ENCODE measurements around the gene RANBP10. TPM values are rescaled to one million over a fixed set of nuclear protein-coding genes. Genes with fewer than 3 reads are reported as not detected.
A peak's percentile ranks its signal among the peaks of the same experiment; 100 is the strongest.

Gene RANBP10
- total RNA-seq, 4 donors from 2014 or later: 5.8 to 12.2 (median 8.6) TPM

- H3K4me1 ChIP-seq: peaks cover 48 to 81% (median 63%) of the 10 kb centered on the region in 4 donors
- no peaks in the 10 kb centered on the region for H3K9me3 ChIP-seq
- no peaks in the 10 kb centered on the region for H3K27me3 ChIP-seq
- peak within 1 kb of the TSS; percentile 85 to 99 (median 93) for H3K4me3 ChIP-seq
- intact Hi-C loops (cut with DNase I): no loop called here
- TF ChIP-seq CTCF (IDR thresholded peaks at IDR 0.05): no peak
- no peak for TF ChIP-seq POLR2A (IDR thresholded peaks at IDR 0.05; ENCODE audit: low read depth)
- TF ChIP-seq EP300 (IDR thresholded peaks at IDR 0.05): no peak
- no peak for TF ChIP-seq POLR2AphosphoS5 (IDR thresholded peaks at IDR 0.05)
- peak within 1 kb of the TSS; percentile 98 to 99 (median 99) for H3K27ac ChIP-seq (replicated peaks in 1 of 4)
- 0% methylated on average over 17 of the region's 62 CpGs for WGBS
- H3K36me3 ChIP-seq: peaks cover 0 to 10% (median 3%) of the 10 kb centered on the region in 4 donors
- no peak for DNase-seq (ENCODE audit: extremely low spot score)
Measured at GRCh38 chr16:67847064-67847861, 40.9 kb upstream of the RANBP10 start, which contains the start of gene CENPT. TSS of gene CENPT (minus strand) at chr16:67847693. CDS start at chr16:67833859, 13,834 bp downstream.

GRCh38 chr16:67846320-67847063, 40.1 kb upstream of the RANBP10 start, which contains the start of gene NUTF2:
TSS of gene NUTF2 (plus strand) at chr16:67846933. CDS start at chr16:67865131, 18,198 bp downstream.
- TF ChIP-seq EP300 (IDR thresholded peaks at IDR 0.05): no peak
- TF ChIP-seq POLR2A (IDR thresholded peaks at IDR 0.05; ENCODE audit: low read depth): peak; percentile 39
- peak; percentile 88 to 89 for TF ChIP-seq POLR2AphosphoS5 (IDR thresholded peaks at IDR 0.05)
- TF ChIP-seq CTCF (IDR thresholded peaks at IDR 0.05): peak in 1 of 3 experiments; percentile 18
- Histone ChIP-seq H3K4me3 (peak within 1 kb of the TSS; percentile 85 to 99 (median 93)), H3K27ac (replicated peaks in 1 of 4) (peak within 1 kb of the TSS; percentile 98 to 99 (median 99)), H3K9me3 (no peaks in the 10 kb centered on the region), H3K36me3 (peaks cover 0 to 5% (median under 1%) of the 10 kb centered on the region in 4 donors), H3K27me3 (no peaks in the 10 kb centered on the region), H3K4me1 (peaks cover 50 to 79% (median 66%) of the 10 kb centered on the region in 4 donors)
- DNase-seq (ENCODE audit: extremely low spot score): peak; percentile 99
- WGBS: 0% methylated on average over 4 of the region's 57 CpGs
- intact Hi-C loops (cut with DNase I): no loop called here

- 2% methylated on average over 2 of the region's 2 CpGs for WGBS
- H3K4me1 ChIP-seq: peaks cover 54 to 79% (median 69%) of the 10 kb centered on the region in 4 donors
- peaks cover 0 to 5% (median 0%) of the 10 kb centered on the region in 4 donors for H3K36me3 ChIP-seq
- peak overlapping the region; percentile 98 to 99 (median 99) for H3K27ac ChIP-seq (replicated peaks in 1 of 4)
- H3K27me3 ChIP-seq: no peaks in the 10 kb centered on the region
- no peaks in the 10 kb centered on the region for H3K9me3 ChIP-seq
- no peak for TF ChIP-seq EP300 (IDR thresholded peaks at IDR 0.05)
- TF ChIP-seq POLR2AphosphoS5 (IDR thresholded peaks at IDR 0.05): no peak
- no peak for TF ChIP-seq CTCF (IDR thresholded peaks at IDR 0.05)
- TF ChIP-seq POLR2A (IDR thresholded peaks at IDR 0.05; ENCODE audit: low read depth): no peak
- H3K4me3 ChIP-seq: peak overlapping the region; percentile 85 to 99 (median 93)
- intact Hi-C loops (cut with DNase I): no loop called here
- DNase-seq (ENCODE audit: extremely low spot score): no peak
Measured at GRCh38 chr16:67846063-67846319, 39.6 kb upstream of the RANBP10 start.

GRCh38 chr16:67845291-67846062, 39.1 kb upstream of the RANBP10 start:
- intact Hi-C loops (cut with DNase I): no loop called here
- Histone ChIP-seq H3K9me3 (no peaks in the 10 kb centered on the region), H3K4me1 (peaks cover 54 to 74% (median 69%) of the 10 kb centered on the region in 4 donors), H3K36me3 (peaks cover 0 to 2% (median 0%) of the 10 kb centered on the region in 4 donors), H3K4me3 (peak overlapping the region; percentile 85 to 99 (median 93)), H3K27ac (replicated peaks in 1 of 4) (peak overlapping the region; percentile 98 to 99 (median 99)), H3K27me3 (no peaks in the 10 kb centered on the region)
- WGBS: 68% methylated on average over 4 of the region's 5 CpGs
- no peak for DNase-seq (ENCODE audit: extremely low spot score)
- TF ChIP-seq EP300 (IDR thresholded peaks at IDR 0.05) (no peak), POLR2A (IDR thresholded peaks at IDR 0.05; ENCODE audit: low read depth) (no peak), POLR2AphosphoS5 (IDR thresholded peaks at IDR 0.05) (no peak), CTCF (IDR thresholded peaks at IDR 0.05) (no peak)
